GM21526 (cell line): ENCODE measurements around the gene NDNF.

Source experiments
- ATAC-seq: cut with Tn5 transposase; IDR thresholded peaks from one replicate; pipeline ENCODE4 v1.9.1; 2021; ENCODE audit warnings: moderate library complexity; ENCODE audit not compliant: unreplicated experiment, low FRiP score

The NDNF gene

GRCh38 chr4:121072224-121073003 lies at the start of gene NDNF:
TSS of gene NDNF (minus strand) at chr4:121072535. CDS start at chr4:121045837, 26,698 bp downstream.
- no peak for ATAC-seq

DNA sequence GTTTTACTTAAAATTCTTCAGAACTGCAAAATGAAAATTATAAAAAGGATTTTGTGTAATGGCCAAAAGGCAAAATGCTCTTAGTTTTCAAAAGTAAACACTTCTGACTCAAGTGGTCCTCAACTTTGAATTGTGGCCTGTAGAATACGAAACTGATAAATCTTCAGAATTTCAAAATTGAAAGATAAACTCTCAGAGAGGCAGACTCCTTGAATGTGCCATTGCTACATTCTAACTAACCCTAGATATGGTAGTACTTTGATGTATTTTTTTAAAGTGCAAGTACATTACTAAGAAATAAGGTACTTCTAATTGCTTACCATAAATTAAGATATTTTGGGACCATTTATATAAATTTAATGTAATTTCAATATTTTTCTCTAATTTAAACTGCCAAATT lies 47.4 kb upstream of the NDNF start:
- ATAC-seq = no peak

GRCh38 chr4:121118344-121118743 lies 46.0 kb upstream of the NDNF start:
- ATAC-seq = no peak

DNA sequence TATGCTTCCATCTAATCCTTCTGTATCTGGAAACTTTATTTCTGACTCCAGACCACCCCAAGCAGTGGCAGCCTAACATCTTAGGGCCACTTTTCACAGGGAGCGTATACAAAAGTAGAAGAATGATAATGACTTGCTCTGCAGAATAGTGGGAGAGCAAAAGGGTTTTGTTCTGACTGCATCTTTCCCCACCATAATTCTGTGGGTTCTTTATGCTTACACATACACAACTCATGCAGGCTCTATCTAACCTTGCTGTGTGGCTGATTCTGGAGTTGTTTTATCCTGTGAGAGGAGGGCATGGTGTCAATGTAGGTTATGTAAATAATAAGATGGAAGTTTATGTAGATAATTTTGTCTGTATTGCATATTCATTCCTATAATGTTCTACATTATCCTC lies 42.4 kb upstream of the NDNF start:
- ATAC-seq = no peak

DNA sequence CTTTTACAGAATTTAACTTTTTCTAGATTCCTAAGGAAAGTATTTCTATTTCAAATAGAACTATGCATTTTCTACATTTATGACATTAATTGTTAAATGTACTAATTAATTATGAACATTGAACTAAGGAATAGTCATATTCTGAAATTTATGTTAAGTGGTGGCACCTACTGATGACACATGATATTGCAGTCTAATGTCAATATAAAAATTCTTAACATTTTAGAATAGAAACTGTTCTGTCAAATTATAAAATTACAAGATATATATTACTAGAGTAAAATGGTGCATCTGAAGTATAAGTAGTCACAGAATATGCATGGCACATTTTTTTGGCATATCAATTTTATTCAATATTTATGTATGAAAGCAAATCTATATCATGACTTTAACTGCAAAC lies 40.2 kb upstream of the NDNF start:
- no peak for ATAC-seq

DNA sequence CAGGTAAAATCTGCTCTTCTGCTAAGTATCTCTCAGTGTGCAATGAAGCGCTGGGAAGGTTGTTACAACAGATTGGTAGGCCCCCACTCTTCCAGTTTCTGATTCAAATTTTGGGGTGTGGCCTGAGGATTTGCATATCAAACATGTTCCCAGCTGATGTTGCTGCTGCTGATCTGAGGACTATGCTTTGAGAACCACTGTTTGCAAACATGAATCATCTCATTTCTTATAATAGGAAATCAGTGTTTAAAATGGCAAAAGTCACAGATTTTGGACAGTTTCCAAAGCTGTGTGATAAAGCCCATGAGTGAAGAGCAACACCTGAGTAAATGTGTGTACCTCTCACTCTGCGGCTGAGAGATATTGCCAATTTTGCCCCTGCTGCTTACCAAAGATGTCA lies 36.2 kb upstream of the NDNF start:
- no peak for ATAC-seq

DNA sequence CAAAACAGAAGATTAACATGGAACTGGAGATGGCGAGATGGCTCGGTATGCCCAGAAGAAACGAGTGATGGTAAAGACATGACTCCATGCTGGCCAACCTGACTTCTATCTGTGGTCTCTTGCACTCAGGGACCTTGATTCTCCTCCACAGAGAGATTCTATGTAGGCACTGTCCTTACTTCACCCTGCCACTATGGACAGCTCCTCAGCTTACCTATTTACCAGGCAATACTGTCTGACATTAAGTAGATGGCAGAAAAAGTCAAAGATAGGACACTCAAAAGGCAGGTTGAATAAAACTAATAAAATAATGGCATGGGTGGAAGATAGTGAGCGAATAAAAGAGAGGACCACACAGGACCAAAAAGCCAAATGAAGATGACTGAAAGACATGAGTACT lies 35.2 kb upstream of the NDNF start:
- no peak for ATAC-seq

DNA sequence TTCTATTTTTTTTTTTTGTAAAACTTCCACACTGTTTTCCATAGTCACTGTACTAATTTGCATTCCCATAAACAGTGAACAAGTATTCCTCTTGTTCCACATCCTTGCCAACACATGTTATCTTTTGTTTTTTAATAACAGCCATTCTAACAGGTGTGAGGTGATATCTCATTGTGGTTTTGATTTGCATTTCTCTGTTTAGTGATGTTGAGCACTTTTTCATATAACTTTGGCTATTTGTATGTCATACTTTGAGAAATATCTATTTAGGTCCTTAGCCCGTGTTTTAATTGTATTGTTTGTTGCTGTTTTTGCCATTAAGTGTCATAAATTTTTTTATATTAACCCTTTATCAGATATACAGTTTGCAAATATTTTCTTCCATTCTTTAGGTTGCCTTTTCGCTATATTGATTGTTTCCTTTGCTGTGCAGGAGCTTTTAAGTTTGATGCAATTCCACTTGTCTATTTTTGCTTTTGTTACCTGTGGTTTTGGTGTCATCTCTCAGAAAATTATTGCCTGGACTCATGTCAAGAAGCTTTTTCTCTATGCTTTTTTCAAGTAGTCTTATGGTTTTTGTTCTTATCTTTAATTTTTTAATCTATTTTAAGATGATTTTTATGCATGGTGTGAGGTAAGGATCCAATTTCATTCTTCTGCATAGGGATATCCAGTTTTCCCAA lies 27.9 kb upstream of the NDNF start:
- ATAC-seq = no peak

- no peak for ATAC-seq
Measured at GRCh38 chr4:121098266-121098665, 25.9 kb upstream of the NDNF start.

GRCh38 chr4:121096629-121097028 lies 24.3 kb upstream of the NDNF start:
- no peak for ATAC-seq

- ATAC-seq = no peak
Measured at GRCh38 chr4:121096191-121096590, 23.9 kb upstream of the NDNF start.

GRCh38 chr4:121094297-121094966 lies 22.1 kb upstream of the NDNF start:
- ATAC-seq = no peak

DNA sequence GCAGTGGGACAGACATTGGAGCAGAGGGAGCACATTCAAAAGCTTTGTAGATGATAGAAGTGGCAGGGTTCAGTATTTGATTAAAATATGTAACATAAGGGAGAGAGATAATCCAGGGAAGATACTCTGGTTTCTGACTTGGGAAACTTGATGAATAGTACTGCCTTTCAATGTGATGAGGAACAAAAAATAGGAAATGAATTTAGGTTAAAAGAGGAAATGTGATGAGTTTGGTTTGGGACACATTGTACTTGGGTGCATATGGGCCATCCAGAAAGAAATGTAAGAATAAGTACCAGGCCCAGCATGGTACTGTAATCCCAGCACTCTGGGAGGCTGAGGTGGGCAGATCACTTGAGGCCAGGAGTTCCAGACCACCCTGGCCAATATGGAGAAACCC lies 20.9 kb upstream of the NDNF start:
- no peak for ATAC-seq

- ATAC-seq = no peak
Measured at GRCh38 chr4:121091941-121092340, 19.6 kb upstream of the NDNF start.

GRCh38 chr4:121088867-121089266 lies 16.5 kb upstream of the NDNF start:
- no peak for ATAC-seq

- no peak for ATAC-seq
Measured at GRCh38 chr4:121079376-121079775, 7.0 kb upstream of the NDNF start.

GRCh38 chr4:121077496-121077895 lies 5.2 kb upstream of the NDNF start:
- no peak for ATAC-seq

- no peak for ATAC-seq
Measured at GRCh38 chr4:121076416-121076815, 4.1 kb upstream of the NDNF start.

GRCh38 chr4:121073672-121074381 lies 1.5 kb upstream of the NDNF start:
- no peak for ATAC-seq

GRCh38 chr4:121073004-121073435 lies 685 bp upstream of the NDNF start:
- no peak for ATAC-seq

DNA sequence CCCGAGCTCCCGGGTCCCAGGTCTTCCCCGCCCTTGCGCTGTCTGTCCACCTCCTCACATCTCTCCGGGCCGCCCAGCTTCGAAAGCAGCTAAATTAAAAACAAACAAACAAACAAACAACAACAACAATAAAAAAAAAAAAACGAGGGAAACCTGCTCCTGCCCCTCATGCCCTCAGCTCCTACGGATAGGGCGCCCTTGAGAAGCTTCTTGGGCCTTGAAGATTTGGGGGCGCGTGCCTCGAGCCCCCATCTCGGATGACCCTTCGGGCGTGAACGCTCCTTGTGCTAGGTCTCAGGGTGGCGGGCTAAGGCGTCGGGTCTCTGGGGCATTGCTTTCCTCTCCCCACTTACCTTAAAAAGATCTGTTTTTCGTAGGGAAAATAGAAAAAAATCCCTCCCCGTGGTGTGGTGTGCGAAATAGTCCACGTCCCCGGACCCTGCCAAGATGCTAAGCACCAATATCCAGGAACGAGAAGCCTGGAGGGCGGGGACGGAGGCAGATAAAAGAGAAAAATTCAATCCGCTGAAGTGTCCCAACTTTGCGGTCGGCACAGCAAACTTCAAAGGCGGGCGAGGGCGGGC lies 603 bp downstream of the NDNF start:
- ATAC-seq = no peak
